ENCODE measurements around the gene PDHX. TPM values are rescaled to one million over a fixed set of nuclear protein-coding genes. Genes with fewer than 3 reads are reported as not detected.

The PDHX gene
- total RNA-seq, 1 donor from 2014 or later: 44.0 TPM

DNA sequence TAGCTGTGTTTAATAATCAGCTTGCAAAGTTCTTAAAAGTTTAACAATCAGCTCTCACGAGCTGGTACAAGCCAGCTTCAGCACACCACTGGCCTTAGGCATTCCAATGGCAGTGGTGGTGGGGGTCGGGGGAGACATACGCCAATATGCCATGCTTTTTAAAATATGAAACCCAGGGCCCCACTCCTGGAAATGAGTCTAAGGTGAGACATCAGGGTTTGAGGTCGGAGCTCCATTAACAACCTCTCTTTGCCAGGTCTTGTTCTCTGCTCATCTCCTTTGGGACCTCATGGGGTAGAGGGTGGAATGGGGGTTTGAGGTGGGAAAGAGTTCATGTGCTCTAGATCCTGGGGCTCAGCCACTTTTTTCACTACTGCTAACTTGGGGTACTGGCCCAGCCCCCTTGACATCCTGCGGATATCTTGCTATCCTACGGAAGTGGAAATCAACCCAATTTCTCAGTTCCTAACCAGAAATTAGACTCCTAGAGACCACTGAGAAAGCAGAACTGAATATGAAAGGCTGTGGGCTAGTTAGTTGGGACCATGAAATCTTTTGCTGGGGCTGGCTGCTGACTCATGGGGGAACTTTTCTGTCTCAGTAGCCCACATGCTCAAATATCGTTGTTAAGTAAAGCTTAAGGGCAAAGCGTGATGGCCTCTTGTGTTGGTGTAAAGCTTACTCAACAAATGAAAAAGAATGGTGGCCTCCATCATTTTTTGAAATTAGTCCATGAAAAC is 90.1 kb downstream of the PDHX start:
- Histone ChIP-seq H3K4me1 (ENCODE audit: insufficient read depth, low read length) (peaks cover 25% of the 10 kb centered on the region), H3K9me3 (ENCODE audit: insufficient read depth, low read depth, low read length) (no peaks in the 10 kb centered on the region), H4K20me1 (ENCODE audit: insufficient read depth, low read length) (no peaks in the 10 kb centered on the region), H3K27ac (ENCODE audit: low read depth, low read length) (no peak overlapping the region), H3K4me3 (ENCODE audit: insufficient read depth, low read depth, low read length) (no peak overlapping the region), H3K9ac (ENCODE audit: low read length) (no peak overlapping the region), H3K36me3 (ENCODE audit: insufficient read depth, low read length) (no peaks in the 10 kb centered on the region), H2AFZ (ENCODE audit: low read depth, low read length) (no peak overlapping the region), H3K79me2 (ENCODE audit: insufficient read depth, low read length) (no peaks in the 10 kb centered on the region), H3K27me3 (ENCODE audit: insufficient read depth, low read length) (no peaks in the 10 kb centered on the region), H3K4me2 (ENCODE audit: low read length) (no peak overlapping the region)
- H3K4me3 Mint-ChIP-seq (ENCODE audit: unreplicated experiment): no peak overlapping the region
- peaks cover 8% of the 10 kb centered on the region for H3K4me1 Mint-ChIP-seq (ENCODE audit: low read depth, unreplicated experiment)
- FAIRE-seq (no peak), DNase-seq (ENCODE audit: low read depth) (no peak)
- no peaks in the 10 kb centered on the region for H3K36me3 Mint-ChIP-seq (ENCODE audit: low read depth, unreplicated experiment)
- H3K27me3 Mint-ChIP-seq (ENCODE audit: low read depth, unreplicated experiment): no peaks in the 10 kb centered on the region
- H3K9me3 Mint-ChIP-seq (ENCODE audit: unreplicated experiment): no peaks in the 10 kb centered on the region
- TF ChIP-seq, protein P1, sequence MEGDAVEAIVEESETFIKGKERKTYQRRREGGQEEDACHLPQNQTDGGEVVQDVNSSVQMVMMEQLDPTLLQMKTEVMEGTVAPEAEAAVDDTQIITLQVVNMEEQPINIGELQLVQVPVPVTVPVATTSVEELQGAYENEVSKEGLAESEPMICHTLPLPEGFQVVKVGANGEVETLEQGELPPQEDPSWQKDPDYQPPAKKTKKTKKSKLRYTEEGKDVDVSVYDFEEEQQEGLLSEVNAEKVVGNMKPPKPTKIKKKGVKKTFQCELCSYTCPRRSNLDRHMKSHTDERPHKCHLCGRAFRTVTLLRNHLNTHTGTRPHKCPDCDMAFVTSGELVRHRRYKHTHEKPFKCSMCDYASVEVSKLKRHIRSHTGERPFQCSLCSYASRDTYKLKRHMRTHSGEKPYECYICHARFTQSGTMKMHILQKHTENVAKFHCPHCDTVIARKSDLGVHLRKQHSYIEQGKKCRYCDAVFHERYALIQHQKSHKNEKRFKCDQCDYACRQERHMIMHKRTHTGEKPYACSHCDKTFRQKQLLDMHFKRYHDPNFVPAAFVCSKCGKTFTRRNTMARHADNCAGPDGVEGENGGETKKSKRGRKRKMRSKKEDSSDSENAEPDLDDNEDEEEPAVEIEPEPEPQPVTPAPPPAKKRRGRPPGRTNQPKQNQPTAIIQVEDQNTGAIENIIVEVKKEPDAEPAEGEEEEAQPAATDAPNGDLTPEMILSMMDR (IDR thresholded peaks at IDR 0.05; ENCODE audit: insufficient read depth, low read depth, low read length): no peak
- no peak for TF ChIP-seq EZH2 (IDR thresholded peaks at IDR 0.05; ENCODE audit: insufficient read depth, low read length)
- H3K27ac Mint-ChIP-seq (ENCODE audit: unreplicated experiment): no peak overlapping the region

DNA sequence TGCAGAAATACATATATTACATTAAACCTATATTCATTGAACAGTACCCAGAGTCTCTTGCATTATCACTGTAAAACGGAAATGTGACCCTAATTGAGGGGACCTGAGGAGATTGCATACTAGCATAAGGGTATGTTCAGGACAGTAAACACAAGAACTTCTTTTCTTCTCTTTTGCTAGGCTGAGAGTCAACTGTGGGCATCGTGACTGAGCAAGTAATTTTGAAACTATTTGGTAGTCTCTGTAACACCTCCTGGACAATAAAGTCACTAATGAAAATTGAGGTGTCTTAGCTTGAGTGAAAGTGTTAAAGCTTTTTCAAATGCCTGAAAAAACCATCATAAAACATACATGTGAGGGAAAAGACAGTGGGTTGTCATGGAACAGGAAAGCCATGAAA is 90.9 kb downstream of the PDHX start:
- DNase-seq (ENCODE audit: low read depth) (no peak), FAIRE-seq (no peak)
- TF ChIP-seq, protein P1 (IDR thresholded peaks at IDR 0.05; ENCODE audit: insufficient read depth, low read depth, low read length): no peak
- TF ChIP-seq EZH2 (IDR thresholded peaks at IDR 0.05; ENCODE audit: insufficient read depth, low read length): no peak
- Histone ChIP-seq H3K9ac (ENCODE audit: low read length) (no peak overlapping the region), H3K9me3 (ENCODE audit: insufficient read depth, low read depth, low read length) (no peaks in the 10 kb centered on the region), H3K79me2 (ENCODE audit: insufficient read depth, low read length) (no peaks in the 10 kb centered on the region), H3K4me2 (ENCODE audit: low read length) (no peak overlapping the region), H3K27me3 (ENCODE audit: insufficient read depth, low read length) (no peaks in the 10 kb centered on the region), H4K20me1 (ENCODE audit: insufficient read depth, low read length) (no peaks in the 10 kb centered on the region), H3K27ac (ENCODE audit: low read depth, low read length) (no peak overlapping the region), H3K36me3 (ENCODE audit: insufficient read depth, low read length) (no peaks in the 10 kb centered on the region), H2AFZ (ENCODE audit: low read depth, low read length) (no peak overlapping the region), H3K4me3 (ENCODE audit: insufficient read depth, low read depth, low read length) (no peak overlapping the region), H3K4me1 (ENCODE audit: insufficient read depth, low read length) (peaks cover 25% of the 10 kb centered on the region)
- H3K27me3 Mint-ChIP-seq (ENCODE audit: low read depth, unreplicated experiment): no peaks in the 10 kb centered on the region
- no peaks in the 10 kb centered on the region for H3K9me3 Mint-ChIP-seq (ENCODE audit: unreplicated experiment)
- no peak overlapping the region for H3K27ac Mint-ChIP-seq (ENCODE audit: unreplicated experiment)
- H3K36me3 Mint-ChIP-seq (ENCODE audit: low read depth, unreplicated experiment): no peaks in the 10 kb centered on the region
- peaks cover 8% of the 10 kb centered on the region for H3K4me1 Mint-ChIP-seq (ENCODE audit: low read depth, unreplicated experiment)
- H3K4me3 Mint-ChIP-seq (ENCODE audit: unreplicated experiment): no peak overlapping the region
